ENCODE measurements around the gene MYRIP. TPM values are rescaled to one million over a fixed set of nuclear protein-coding genes. Genes with fewer than 3 reads are reported as not detected.

MYRIP gene
- polyA plus RNA-seq, 1 of the 3 experiments (the other 2 are of a cell fraction) = 1.2 TPM

DNA sequence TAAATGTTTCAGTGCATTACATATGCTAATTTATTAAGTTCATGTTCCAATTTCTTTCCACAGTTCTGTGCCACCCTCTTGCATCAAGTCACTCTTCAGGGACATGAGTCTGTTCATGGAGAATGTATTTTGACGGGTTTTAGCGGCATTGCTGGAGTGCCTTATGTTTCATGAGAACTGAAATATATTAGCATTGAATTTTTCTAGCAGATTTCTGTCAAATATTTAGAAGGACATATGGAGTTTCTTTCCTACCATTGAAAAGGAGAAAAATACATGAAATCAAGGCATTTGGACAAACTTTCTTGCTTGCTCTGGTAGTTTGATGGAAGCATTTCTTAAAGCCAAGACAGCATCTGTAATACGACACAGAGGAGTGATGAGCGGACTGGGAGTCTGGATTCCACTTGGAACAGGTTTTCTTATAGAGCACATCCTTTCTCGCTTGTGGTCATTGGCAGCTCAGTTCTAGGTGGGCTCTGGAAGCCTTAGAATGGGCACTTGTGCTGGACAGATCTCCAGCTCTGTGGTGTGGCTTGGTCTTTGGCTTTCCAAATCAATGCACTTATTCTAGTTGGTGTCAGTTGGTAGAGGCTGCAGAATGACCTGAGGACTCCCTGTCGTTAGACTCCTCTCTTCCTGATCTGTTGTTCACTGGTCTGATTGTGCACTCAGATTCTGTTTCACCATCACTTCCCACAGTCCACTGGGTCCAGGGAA is 415.5 kb downstream of the MYRIP start:
- Histone ChIP-seq H3K27ac (ENCODE audit: low read depth in 2 of 2, low read length in 1 of 2) (no peak overlapping the region), H3K79me2 (ENCODE audit: insufficient read depth) (no peaks in the 10 kb centered on the region), H3K27me3 (ENCODE audit: insufficient read depth) (no peaks in the 10 kb centered on the region), H2AFZ (ENCODE audit: low read depth) (no peak overlapping the region), H3K9me2 (no peaks in the 10 kb centered on the region), H3K9me3 (no peaks in the 10 kb centered on the region), H4K20me1 (ENCODE audit: insufficient read depth) (no peaks in the 10 kb centered on the region), H3K36me3 (replicated peaks in 1 of 2; ENCODE audit: control insufficient read depth in 1 of 2, insufficient read depth in 2 of 2, low read length in 1 of 2) (no peaks in the 10 kb centered on the region), H3K4me2 (no peak overlapping the region), H3K4me3 (ENCODE audit: low read depth in 2 of 2, low read length in 1 of 2) (no peak overlapping the region), H3K9ac (no peak overlapping the region), H3F3A (replicated peaks; ENCODE audit: insufficient read depth) (no peaks in the 10 kb centered on the region), H3K4me1 (ENCODE audit: control insufficient read depth in 1 of 2, insufficient read depth in 2 of 2, low read depth in 1 of 2, low read length in 1 of 2) (peaks cover 0 to 5% of the 10 kb centered on the region in 2 experiments; a peak in 1 of 4 replicates)
- no peak for DNase-seq
- ChIA-PET POLR2A (no interaction called here), CTCF (interaction anchor here (0.9 kb wide), 1 partner anchor 36 kb away, joined by 3 read pairs; no protein-coding TSS in a partner anchor)
- 56% methylated on average over 6 of the region's 6 CpGs for WGBS (ENCODE audit: low lambda C conversion rate)
- TF ChIP-seq EP300 (IDR thresholded peaks at IDR 0.05; ENCODE audit: borderline replicate concordance in 1 of 2, low read depth in 1 of 2, low read length in 1 of 2) (no peak), FOXJ3 (CRISPR knock-in tag; IDR thresholded peaks at IDR 0.05) (no peak), FOXM1 (IDR thresholded peaks at IDR 0.05; ENCODE audit: low read depth) (no peak), RFX5 (IDR thresholded peaks at IDR 0.05; ENCODE audit: low read length) (no peak), MEF2A (IDR thresholded peaks at IDR 0.05; ENCODE audit: borderline replicate concordance, low read depth) (no peak), NFIC (IDR thresholded peaks at IDR 0.05; ENCODE audit: borderline replicate concordance) (no peak), TCF12 (IDR thresholded peaks at IDR 0.05) (no peak), CTCF (IDR thresholded peaks at IDR 0.05) (no peak), FOSL2 (IDR thresholded peaks at IDR 0.05; ENCODE audit: borderline replicate concordance, low read depth) (no peak), USF2 (IDR thresholded peaks at IDR 0.05; ENCODE audit: borderline replicate concordance, low read depth, low read length) (no peak), MXI1 (IDR thresholded peaks at IDR 0.05; ENCODE audit: low read depth, low read length) (no peak), RXRA (IDR thresholded peaks at IDR 0.05; ENCODE audit: borderline replicate concordance, low read depth) (no peak)

DNA sequence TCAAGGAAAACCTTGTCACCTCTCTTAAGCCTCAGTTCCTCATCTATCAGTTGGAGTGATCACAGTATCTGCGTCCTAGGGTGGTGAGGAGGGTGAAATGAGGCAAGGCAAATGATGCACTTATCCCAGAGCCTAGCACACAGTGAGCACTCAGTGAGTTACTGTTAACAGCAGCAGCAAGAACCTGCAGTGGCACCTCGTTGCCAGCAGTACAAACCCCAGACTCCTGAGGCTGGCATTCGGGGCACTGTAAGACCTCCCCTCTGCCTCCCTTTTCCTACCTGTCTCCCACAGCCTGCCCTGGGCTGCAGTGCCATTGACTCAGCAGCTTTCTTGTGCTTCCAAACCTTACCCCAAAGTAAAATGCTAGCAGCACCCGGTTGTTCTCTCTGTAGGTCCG is 417.2 kb downstream of the MYRIP start:
- no peaks in the 10 kb centered on the region for H3K9me3 ChIP-seq
- CTCF ChIA-PET = interaction anchor here (0.9 kb wide), 1 partner anchor 35 kb away, joined by 4 read pairs; no protein-coding TSS in a partner anchor
- H3K9me2 ChIP-seq = no peaks in the 10 kb centered on the region
- DNase-seq = no peak
- H3K4me3 ChIP-seq (ENCODE audit: low read depth in 2 of 2, low read length in 1 of 2) = no peak overlapping the region
- POLR2A ChIA-PET = no interaction called here
- no peaks in the 10 kb centered on the region for H3F3A ChIP-seq (replicated peaks; ENCODE audit: insufficient read depth)
- no peak overlapping the region for H2AFZ ChIP-seq (ENCODE audit: low read depth)
- no peaks in the 10 kb centered on the region for H3K79me2 ChIP-seq (ENCODE audit: insufficient read depth)
- H4K20me1 ChIP-seq (ENCODE audit: insufficient read depth) = no peaks in the 10 kb centered on the region
- no peak overlapping the region for H3K4me2 ChIP-seq
- H3K9ac ChIP-seq = no peak overlapping the region
- no peaks in the 10 kb centered on the region for H3K36me3 ChIP-seq (replicated peaks in 1 of 2; ENCODE audit: control insufficient read depth in 1 of 2, insufficient read depth in 2 of 2, low read length in 1 of 2)
- no peak overlapping the region for H3K27ac ChIP-seq (ENCODE audit: low read depth in 2 of 2, low read length in 1 of 2)
- H3K4me1 ChIP-seq (ENCODE audit: control insufficient read depth in 1 of 2, insufficient read depth in 2 of 2, low read depth in 1 of 2, low read length in 1 of 2) = peaks cover 0 to 5% of the 10 kb centered on the region in 2 experiments; a peak in 1 of 4 replicates
- H3K27me3 ChIP-seq (ENCODE audit: insufficient read depth) = no peaks in the 10 kb centered on the region
- WGBS (ENCODE audit: low lambda C conversion rate) = 58% methylated on average over 5 of the region's 5 CpGs
- TF ChIP-seq GATA2 (CRISPR knock-in tag; IDR thresholded peaks at IDR 0.05) (no peak), RFX5 (IDR thresholded peaks at IDR 0.05; ENCODE audit: low read length) (no peak), TAF1 (IDR thresholded peaks at IDR 0.05; ENCODE audit: borderline replicate concordance, low read depth, low read length) (no peak), FOXM1 (IDR thresholded peaks at IDR 0.05; ENCODE audit: low read depth) (no peak), ELF1 (IDR thresholded peaks at IDR 0.05) (no peak), FOXJ3 (CRISPR knock-in tag; IDR thresholded peaks at IDR 0.05) (no peak), NFIC (IDR thresholded peaks at IDR 0.05; ENCODE audit: borderline replicate concordance) (no peak), USF2 (IDR thresholded peaks at IDR 0.05; ENCODE audit: borderline replicate concordance, low read depth, low read length) (no peak), CHD2 (IDR thresholded peaks at IDR 0.05; ENCODE audit: low read length, partially characterized antibody) (no peak), EZH2phosphoT487 (IDR thresholded peaks at IDR 0.05; ENCODE audit: borderline replicate concordance, low read depth) (no peak), YY1 (IDR thresholded peaks at IDR 0.05; ENCODE audit: low read depth) (no peak), PBX3 (IDR thresholded peaks at IDR 0.05) (no peak), TEAD4 (IDR thresholded peaks at IDR 0.05; ENCODE audit: borderline replicate concordance, insufficient read depth) (no peak), SIN3A (IDR thresholded peaks at IDR 0.05; ENCODE audit: borderline replicate concordance, low read depth, low read length) (no peak), RAD21 (IDR thresholded peaks at IDR 0.05; ENCODE audit: low read length) (no peak), SMC3 (IDR thresholded peaks at IDR 0.05; ENCODE audit: low read depth, low read length) (no peak), FOSL2 (IDR thresholded peaks at IDR 0.05; ENCODE audit: borderline replicate concordance, low read depth) (no peak)

Measured in SK-N-SH (cell line).